RWPE1 (cell line): ENCODE measurements around the gene IFNL4.
"Not testable (repeated sequence)": the region's sequence is repeated elsewhere in the genome, so short reads cannot be mapped to it uniquely, and the experiment has no call there.

Source experiments
- CTCF ChIA-PET: fragments of 350-600 bp; sonication (Branson Sonifier 250); formaldehyde crosslinking; extraction: SDS; loops from one replicate; lab custom pipeline; 2021; lab: Yijun Ruan, JAX
- POLR2A ChIA-PET: fragments of 400-600 bp; formaldehyde crosslinking; extraction: SDS; loops from one replicate; lab custom pipeline; 2020; ENCODE audit warnings: antibody characterized with exemption; ENCODE audit not compliant: low non-redundant PET; lab: Yijun Ruan, JAX
- DNase-seq: peaks from one replicate; pipeline ENCODE4 v3.0.0; 2012; ENCODE audit warnings: low spot score
- H3K27ac ChIP-seq: fragments of 450-650 bp; 2 replicates; pipeline ENCODE4 v1.5.1; 2017
- TF ChIP-seq, protein P1 (sequence below): fragments of 450-650 bp; conservative IDR thresholded peaks from 2 replicates; pipeline ENCODE4 v1.5.1; 2017; ENCODE audit warnings: low read depth, mild to moderate bottlenecking

IFNL4 gene

DNA sequence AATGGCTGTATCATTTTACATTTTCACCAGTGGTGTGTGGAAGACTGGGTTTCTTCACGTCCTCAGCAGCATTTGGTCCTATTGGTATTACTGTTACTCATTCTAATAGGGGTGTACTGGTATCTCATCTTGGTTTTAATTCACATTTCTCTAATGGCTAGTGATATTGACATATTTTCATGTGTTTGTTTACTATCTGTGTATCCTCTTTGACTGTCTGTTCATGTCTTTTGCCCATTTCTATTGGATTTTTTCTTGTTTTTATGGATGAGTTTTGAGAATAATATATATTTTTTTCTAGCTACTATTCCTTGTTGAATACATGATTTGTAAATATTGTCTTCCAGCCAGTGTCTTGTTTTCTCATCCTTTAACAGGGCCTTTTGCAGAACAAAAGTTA lies 33.4 kb upstream of the IFNL4 start:
- POLR2A ChIA-PET, result no interaction called here
- CTCF ChIA-PET, result interaction anchor here (0.6 kb wide), 1 partner anchor 64 kb away, joined by 3 read pairs; no protein-coding TSS in a partner anchor
- H3K27ac ChIP-seq, result no peak overlapping the region
- no peak for DNase-seq
- TF ChIP-seq, protein P1, sequence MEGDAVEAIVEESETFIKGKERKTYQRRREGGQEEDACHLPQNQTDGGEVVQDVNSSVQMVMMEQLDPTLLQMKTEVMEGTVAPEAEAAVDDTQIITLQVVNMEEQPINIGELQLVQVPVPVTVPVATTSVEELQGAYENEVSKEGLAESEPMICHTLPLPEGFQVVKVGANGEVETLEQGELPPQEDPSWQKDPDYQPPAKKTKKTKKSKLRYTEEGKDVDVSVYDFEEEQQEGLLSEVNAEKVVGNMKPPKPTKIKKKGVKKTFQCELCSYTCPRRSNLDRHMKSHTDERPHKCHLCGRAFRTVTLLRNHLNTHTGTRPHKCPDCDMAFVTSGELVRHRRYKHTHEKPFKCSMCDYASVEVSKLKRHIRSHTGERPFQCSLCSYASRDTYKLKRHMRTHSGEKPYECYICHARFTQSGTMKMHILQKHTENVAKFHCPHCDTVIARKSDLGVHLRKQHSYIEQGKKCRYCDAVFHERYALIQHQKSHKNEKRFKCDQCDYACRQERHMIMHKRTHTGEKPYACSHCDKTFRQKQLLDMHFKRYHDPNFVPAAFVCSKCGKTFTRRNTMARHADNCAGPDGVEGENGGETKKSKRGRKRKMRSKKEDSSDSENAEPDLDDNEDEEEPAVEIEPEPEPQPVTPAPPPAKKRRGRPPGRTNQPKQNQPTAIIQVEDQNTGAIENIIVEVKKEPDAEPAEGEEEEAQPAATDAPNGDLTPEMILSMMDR, result no peak

DNA sequence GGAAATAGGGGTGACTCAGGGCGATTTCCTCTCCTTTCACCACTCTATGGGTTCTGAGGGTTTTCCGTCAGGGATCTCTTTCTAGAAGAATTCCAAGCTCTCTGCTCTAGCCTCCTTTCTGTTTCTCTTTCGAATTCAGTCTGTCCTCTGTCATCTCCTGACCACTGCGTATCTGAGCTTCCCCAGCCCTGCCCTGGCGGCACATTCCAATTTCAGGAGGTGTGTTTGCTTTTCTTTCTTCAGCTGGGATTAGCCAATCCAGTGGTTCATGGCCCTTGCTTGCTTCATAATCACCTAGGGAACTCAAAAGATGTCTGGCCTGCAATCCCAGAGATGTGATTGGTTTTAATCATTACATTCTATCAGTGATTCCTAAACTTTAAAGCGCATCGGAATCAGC lies 28.9 kb upstream of the IFNL4 start:
- CTCF ChIA-PET, result no interaction called here
- H3K27ac ChIP-seq, result no peak overlapping the region
- POLR2A ChIA-PET, result no interaction called here
- no peak for DNase-seq
- TF ChIP-seq, protein P1, result no peak

DNA sequence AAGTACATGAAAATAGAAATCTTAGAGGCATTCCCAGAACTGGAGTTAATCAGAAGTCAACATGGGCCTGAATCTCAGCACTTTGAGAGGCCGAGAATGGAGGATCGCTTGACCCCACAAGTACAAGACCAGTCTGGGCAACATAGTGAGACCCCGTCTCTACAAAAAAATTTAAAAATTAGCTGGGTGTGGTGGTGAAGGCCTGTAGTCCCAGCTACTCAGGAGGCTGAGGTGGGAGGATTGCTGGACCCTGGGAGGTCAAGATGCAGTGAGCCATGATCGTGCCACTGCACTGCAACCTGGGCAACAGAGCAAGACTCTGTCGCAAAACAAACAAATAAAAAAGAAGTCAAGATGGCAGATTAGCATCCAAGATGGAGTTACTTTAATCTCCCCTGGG lies 28.1 kb upstream of the IFNL4 start:
- TF ChIP-seq, protein P1, result no peak
- ChIA-PET CTCF (no interaction called here), POLR2A (no interaction called here)
- DNase-seq, result no peak
- H3K27ac ChIP-seq, result no peak overlapping the region

GRCh38 chr19:39275578-39275977 lies 26.9 kb upstream of the IFNL4 start:
- POLR2A ChIA-PET, result interaction anchor here (0.6 kb wide), 1 partner anchor 20 kb away, joined by 3 read pairs; no protein-coding TSS in a partner anchor
- TF ChIP-seq, protein P1, result no peak
- CTCF ChIA-PET, result no interaction called here
- DNase-seq, result no peak
- H3K27ac ChIP-seq, result no peak overlapping the region

DNA sequence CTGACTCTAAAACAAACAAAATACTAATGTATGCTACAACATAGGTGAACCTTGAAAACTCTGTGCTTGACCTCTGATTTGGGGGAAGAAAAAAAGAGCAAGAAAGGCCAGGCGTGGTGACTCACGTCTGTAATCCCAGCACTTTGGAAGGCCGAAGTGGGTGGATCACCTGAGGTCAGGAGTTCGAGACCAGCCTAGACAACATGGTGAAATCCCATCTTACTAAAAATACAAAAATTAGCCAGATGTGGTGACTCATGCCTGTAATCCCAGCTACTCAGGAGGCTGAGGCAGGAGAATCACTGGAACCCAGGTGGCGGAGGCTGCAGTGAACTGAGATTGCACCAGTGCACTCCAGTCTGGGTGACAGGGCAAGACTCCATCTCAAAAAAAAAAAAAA lies 25.2 kb upstream of the IFNL4 start:
- CTCF ChIA-PET, POLR2A ChIA-PET: not testable (repeated sequence)

DNA sequence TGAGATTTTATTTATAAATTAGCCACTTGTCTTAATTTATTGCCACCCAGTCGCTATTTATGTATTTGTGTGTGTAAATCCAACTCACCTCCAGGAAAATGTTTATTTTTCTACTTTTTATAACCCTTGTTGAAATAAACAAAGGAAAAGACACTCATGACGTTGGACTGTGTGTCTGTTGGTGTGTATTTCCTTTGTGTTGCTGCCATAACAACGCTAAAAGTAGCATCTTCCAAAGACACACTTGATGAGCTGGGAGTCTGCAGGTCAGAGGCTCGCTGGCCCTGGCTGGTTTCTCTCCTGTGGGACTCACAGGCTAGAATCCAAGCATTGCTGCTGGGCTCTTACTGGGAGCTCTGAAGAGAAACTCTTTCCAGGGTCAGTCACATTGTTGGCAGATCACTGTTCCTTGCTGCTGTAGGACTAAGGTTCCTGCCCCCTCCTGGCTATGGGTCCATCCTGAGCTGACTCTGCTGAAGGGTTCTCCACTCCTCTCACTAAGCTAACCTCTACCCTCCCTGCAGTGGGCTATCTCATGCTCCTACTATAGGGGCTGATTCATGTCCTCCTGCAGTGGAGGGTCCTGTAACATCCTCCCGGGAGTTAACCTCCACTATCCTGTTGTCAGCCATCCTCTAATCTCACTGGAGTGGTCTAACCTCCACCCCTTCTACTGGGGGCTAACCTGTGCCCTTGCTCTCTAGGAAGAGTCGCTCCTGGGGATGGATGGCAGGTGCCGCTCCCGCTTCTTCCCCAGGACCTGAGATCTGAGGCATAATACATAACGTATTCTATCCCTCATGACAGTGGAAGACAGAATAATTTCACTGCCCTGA lies 21.6 kb upstream of the IFNL4 start:
- H3K27ac ChIP-seq, result no peak overlapping the region
- no peak for DNase-seq
- TF ChIP-seq, protein P1, result no peak
- ChIA-PET POLR2A (no interaction called here), CTCF (interaction anchor here (1.1 kb wide), 1 partner anchor 26 kb away, joined by 3 read pairs; the partner anchor contains the start of gene IFNL1)

More for the DNA sequence above, 25.2 kb upstream of the IFNL4 start:
- not testable (repeated sequence) for DNase-seq, H3K27ac ChIP-seq

- DNase-seq, H3K27ac ChIP-seq, POLR2A ChIA-PET: not testable (repeated sequence)
- CTCF ChIA-PET, result interaction anchor here (1.1 kb wide), 1 partner anchor 27 kb away, joined by 3 read pairs; the partner anchor contains the start of gene IFNL1
These were observed 20.7 kb upstream of the IFNL4 start for GRCh38 chr19:39269369-39269768.

- DNase-seq, CTCF ChIA-PET, POLR2A ChIA-PET, H3K27ac ChIP-seq: not testable (repeated sequence)
These were observed 20.0 kb upstream of the IFNL4 start for GRCh38 chr19:39268531-39269223.

DNA sequence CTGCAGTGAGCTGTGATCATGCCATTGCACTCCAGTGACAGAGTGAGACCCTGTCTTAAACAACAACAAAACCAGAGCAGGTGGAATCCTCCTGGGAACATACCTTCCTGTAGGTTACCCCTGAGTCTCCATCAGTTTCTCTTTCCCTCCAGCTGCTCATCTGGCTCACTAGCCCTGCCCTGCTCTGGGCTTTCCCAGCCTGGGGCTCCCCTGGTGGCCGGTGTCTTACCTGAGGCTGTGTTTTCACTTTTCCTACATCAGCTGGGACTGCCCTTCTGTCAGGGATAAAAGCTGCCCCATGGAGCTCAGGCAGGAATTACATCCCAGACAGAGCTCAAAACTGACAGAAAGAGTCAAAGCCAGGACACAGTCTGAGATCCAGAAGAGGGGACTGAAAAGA lies 19.4 kb upstream of the IFNL4 start, which contains the start of gene IFNL2:
Gene IFNL2 (plus strand): TSS at position 312 of the 400 bp plus-strand sequence. CDS start 173 bp downstream, outside the sequence.
- DNase-seq, POLR2A ChIA-PET, H3K27ac ChIP-seq, CTCF ChIA-PET: not testable (repeated sequence)
